ENCODE data around the gene FADS2.

Gene FADS2

DNA sequence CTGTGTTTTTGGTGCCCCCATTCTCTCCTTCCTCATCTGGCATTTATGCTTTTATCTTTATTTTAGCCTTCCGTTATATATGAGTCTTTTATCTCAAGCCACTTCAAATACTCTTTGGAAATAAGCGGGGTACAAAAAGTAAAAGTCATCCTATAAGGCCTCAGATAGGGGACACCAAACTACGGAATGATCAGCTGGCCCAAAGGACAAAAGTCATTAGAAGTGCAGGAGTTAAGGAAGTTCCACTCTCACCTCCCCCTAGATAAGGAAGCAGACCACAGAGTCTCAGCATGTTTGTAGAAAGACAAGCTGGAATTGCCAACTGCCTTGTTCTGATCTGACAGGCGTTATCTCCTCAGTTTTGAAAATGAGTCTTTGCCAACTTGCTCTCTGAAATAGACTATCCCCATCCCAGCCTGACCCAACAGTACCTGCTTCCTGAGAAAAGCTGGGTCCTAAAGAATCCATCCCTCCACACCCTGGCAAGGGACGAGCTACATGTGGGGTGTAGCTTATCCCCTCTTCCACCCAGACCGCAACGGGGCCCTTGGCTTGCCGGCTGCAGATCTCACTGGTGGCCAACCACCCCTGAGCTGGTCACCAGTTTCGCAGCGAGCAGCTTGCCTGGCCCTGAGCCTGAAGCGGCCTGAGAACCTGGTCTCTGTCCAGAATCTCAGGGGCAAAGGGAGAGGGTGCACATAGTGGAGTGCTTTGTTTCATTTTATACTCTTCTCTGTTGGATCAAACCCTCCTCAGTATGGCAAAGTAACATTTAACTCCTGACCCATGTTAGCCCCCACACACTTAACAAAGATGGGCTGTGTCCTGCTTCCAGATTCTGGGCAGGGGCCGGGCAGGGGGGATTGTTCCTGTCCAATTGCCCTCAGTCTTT lies 13.8 kb downstream of the FADS2 start:
- Mint-ChIP-seq H3K9me3 (no peaks in the 10 kb centered on the region), H3K27ac (no peak overlapping the region), H3K27me3 (no peaks in the 10 kb centered on the region), H3K4me3 (no peak overlapping the region), H3K4me1 (ENCODE audit: low read depth) (no peaks in the 10 kb centered on the region), H3K36me3 (ENCODE audit: low read depth) (peaks cover 11% of the 10 kb centered on the region)
- no peak for DNase-seq

DNA sequence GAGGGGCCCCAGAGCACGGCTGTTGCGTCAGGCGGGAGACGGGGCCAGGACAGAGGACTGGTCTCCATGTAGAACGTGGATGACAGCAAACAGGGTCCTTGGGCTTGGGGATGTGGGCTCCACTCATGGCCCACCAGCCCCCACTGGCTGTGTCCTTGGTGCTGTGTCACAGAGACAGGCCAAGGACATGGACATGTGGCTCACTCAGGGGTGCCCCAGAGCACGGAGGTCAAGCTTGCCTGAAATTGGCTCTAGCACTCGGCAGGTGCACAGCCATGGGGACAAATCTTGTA lies 14.4 kb downstream of the FADS2 start:
- peaks cover 11% of the 10 kb centered on the region for H3K36me3 Mint-ChIP-seq (ENCODE audit: low read depth)

DNA sequence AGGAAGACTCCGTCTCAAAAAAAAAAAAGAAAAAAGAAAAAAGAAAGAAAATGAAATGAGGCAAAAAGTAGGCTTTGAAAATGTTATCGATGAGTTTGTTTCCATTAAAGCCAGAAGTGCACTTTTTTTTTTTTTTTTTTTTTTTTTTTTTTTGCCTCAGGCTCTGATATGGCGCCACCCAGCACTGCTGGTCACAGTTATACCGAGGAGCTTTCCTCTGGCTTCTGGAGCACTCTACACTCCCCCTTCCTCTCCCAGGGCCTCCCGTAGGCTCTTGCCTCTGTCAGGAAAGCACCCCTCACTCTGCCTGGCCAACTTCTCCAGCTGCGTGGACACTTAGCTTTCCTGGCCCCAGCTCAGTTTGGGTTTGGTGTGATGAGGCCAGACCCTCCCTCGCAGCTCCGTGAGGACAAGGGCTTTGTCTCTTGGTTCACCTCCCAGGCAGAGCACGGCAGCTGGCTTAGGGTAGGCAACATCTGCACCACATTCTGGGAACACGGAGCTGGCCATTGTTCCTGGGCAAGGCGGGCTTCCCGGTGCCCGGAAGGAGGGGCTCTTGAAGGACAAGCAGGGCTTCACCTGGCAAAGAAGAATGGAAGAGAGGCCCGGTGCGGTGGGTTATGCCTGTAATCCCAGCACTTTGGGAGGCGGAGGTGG lies 16.9 kb downstream of the FADS2 start:
- Mint-ChIP-seq H3K4me1 (ENCODE audit: low read depth) (no peaks in the 10 kb centered on the region), H3K9me3 (no peaks in the 10 kb centered on the region), H3K4me3 (no peak overlapping the region), H3K36me3 (ENCODE audit: low read depth) (peaks cover 12% of the 10 kb centered on the region), H3K27me3 (no peaks in the 10 kb centered on the region), H3K27ac (no peak overlapping the region)
- no peak for DNase-seq

More for the DNA sequence above, 14.4 kb downstream of the FADS2 start:
- no peak for DNase-seq
- H3K9me3 Mint-ChIP-seq, result no peaks in the 10 kb centered on the region
- H3K27me3 Mint-ChIP-seq, result no peaks in the 10 kb centered on the region
- no peaks in the 10 kb centered on the region for H3K4me1 Mint-ChIP-seq (ENCODE audit: low read depth)
- H3K4me3 Mint-ChIP-seq, result no peak overlapping the region
- no peak overlapping the region for H3K27ac Mint-ChIP-seq

DNA sequence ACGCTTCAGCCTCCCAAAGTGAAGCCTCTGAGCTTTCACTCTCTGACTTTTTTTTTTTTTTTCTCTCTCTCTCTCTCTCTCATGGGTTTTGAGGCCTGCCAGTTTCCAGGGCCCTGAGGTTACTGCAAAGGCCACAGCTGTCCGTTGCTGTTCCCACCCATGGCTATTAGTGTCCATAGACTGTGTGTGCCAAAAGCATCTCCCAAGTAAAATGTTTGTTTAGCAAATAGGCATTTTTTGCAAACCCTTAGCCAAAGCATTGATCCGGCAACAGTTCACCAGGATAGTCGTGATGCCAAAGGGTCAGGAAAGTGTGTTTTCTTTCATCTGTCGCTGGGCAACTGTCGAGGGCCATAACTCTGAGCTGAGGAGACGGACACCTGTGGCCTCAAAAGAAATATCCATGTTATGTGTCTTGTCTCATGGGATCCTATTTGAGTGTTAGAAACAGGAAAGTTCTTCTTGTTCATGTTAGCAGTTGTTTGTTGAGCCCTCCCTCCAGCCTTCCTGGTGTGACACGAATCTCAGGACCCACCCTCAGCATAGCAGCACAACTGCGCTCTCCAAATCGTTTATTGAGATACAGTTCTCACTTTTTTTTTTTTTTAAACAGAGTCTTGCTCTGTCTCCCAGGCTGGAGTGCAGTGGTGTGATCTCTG lies 18.4 kb downstream of the FADS2 start:
- Mint-ChIP-seq H3K27me3 (no peaks in the 10 kb centered on the region), H3K9me3 (no peaks in the 10 kb centered on the region), H3K27ac (no peak overlapping the region), H3K36me3 (ENCODE audit: low read depth) (peaks cover 4% of the 10 kb centered on the region), H3K4me1 (ENCODE audit: low read depth) (no peaks in the 10 kb centered on the region), H3K4me3 (no peak overlapping the region)
- DNase-seq, result no peak

DNA sequence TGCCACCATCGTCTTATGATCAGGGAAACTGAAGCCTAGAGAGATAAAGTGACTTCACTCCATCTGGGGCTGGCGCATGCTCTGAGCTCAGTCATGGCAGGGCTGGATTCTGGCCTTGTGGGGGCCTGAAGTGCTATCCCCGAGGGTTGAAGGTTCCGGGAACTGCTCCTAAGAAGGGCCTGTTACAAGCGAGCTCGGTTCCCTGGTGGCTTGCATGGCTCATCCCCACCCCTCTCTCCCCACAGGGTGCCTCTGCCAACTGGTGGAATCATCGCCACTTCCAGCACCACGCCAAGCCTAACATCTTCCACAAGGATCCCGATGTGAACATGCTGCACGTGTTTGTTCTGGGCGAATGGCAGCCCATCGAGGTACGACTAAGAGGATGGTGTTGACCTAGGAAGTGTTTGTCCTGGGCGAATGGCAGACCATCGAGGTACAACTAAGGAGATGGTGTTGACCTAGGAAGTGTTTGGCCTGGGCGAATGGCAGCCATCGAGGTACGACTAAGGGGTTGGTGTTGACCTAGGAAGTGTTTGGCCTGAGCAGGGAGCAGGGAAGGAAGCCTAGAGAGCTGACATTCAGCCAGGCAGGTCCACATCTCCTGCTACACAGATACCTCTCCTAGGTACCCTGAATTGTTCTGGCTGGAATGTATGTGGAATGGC lies 19.9 kb downstream of the FADS2 start:
- no peaks in the 10 kb centered on the region for H3K27me3 Mint-ChIP-seq

DNA sequence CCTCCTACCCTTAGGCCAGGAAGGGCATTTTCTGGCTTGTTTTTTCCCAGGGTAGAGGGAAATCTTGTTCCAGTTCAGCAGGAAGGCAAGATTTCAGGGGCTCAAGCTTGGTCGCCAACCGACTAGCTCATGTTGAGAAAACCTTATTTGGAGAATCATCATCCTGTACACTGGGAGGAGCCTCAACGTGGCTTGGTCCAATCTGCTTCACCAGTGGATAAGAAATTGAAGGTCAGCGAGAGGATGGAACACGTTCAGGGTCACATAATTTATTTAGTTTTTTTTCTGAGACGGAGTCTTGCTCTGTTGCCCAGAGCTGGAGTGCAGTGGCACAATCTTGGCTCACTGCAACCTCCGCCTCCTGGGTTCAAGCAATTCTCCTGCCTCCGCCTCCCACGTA lies 20.5 kb downstream of the FADS2 start:
- no peak for DNase-seq
- H3K36me3 Mint-ChIP-seq (ENCODE audit: low read depth), result peaks cover 3% of the 10 kb centered on the region
- H3K4me3 Mint-ChIP-seq, result no peak overlapping the region
- no peak overlapping the region for H3K27ac Mint-ChIP-seq
- H3K4me1 Mint-ChIP-seq (ENCODE audit: low read depth), result no peaks in the 10 kb centered on the region
- no peaks in the 10 kb centered on the region for H3K27me3 Mint-ChIP-seq
- no peaks in the 10 kb centered on the region for H3K9me3 Mint-ChIP-seq

More for the DNA sequence above, 19.9 kb downstream of the FADS2 start:
- Mint-ChIP-seq H3K27ac (no peak overlapping the region), H3K36me3 (ENCODE audit: low read depth) (peaks cover 3% of the 10 kb centered on the region), H3K4me1 (ENCODE audit: low read depth) (no peaks in the 10 kb centered on the region), H3K4me3 (no peak overlapping the region), H3K9me3 (no peaks in the 10 kb centered on the region)
- DNase-seq, result no peak

DNA sequence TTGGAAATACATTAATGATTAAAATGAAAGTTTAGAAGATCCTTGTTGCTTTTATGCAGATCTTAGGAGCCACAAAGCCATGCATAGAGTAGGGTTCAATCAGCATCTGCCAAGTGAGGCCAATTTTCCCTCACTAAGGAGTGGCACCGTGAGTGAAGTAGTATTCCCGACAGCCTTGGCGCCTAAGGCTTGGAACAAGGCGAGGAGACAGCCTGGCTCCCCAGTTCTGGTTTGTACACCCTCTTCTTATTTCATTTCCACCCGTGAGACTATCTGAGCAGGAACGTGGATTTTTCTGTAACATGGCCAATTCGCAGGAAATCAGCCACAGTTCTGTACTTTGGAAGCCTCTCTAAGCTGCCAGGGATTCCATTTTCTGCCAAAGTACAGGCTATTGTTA lies 22.6 kb downstream of the FADS2 start:
- Mint-ChIP-seq H3K4me1 (ENCODE audit: low read depth) (no peaks in the 10 kb centered on the region), H3K9me3 (no peaks in the 10 kb centered on the region), H3K27ac (no peak overlapping the region), H3K27me3 (no peaks in the 10 kb centered on the region), H3K36me3 (ENCODE audit: low read depth) (peaks cover 3% of the 10 kb centered on the region), H3K4me3 (no peak overlapping the region)
- DNase-seq, result no peak

DNA sequence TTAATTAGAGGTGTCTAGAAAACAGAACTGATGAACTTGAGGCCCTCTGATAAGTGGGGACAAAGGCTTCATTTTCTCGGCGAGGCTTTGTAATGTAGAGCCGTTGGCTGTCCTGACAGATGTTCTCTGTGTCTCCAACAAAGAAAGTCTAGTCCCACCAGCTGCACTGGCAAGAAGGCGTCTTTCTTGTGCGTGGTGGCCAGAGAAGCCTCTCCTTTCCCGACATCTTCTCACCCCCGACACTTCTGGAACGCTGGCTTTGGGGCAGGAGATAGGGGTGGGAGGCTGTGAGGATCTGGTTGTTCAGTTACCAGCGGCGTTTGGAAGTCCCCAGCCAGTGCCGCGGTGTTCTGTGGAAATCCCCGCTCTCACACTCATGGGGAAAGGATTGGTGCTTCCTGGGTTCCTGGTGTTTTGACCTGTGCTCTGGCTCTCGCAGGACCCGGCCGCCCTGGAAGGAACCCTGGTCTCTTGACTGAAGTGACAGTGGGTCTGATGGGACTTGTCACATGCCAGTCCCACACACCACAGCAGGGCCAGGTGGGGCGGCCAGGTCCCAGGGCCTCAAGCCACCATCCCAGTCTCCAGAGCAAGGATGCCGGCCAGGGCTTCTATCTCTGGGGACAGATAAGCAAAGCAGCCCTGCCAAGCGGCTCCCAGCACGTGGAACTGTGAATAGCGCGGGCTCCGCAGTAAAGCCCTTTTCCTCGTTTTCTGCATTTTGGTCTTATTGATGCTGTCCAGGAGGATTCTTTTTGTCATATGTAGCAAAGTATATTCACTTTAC lies 23.2 kb downstream of the FADS2 start:
- DNase-seq, result no peak
- Mint-ChIP-seq H3K27me3 (no peaks in the 10 kb centered on the region), H3K36me3 (ENCODE audit: low read depth) (peaks cover 3% of the 10 kb centered on the region), H3K27ac (no peak overlapping the region), H3K4me3 (no peak overlapping the region), H3K9me3 (no peaks in the 10 kb centered on the region), H3K4me1 (ENCODE audit: low read depth) (no peaks in the 10 kb centered on the region)

DNA sequence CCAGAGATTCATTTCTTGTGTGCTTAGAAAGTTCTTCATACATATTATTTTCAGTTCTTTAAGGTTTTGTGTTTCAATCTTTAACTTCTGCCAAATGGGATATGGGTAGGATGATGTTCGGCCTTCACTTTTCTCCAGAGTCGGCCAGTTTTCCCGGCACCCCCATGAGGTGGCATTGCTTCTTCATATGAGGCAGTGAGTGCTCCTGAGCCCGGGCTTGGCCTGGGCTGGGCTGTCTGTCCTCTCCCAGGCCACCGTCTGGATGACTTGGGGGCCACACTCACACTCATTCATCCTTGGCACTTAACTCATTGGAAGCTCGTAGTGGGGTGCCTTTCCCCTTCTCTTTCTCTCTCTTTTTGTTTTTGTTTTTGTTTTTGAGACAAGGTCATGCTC lies 23.8 kb downstream of the FADS2 start:
- peaks cover 3% of the 10 kb centered on the region for H3K36me3 Mint-ChIP-seq (ENCODE audit: low read depth)
- no peak overlapping the region for H3K27ac Mint-ChIP-seq
- H3K4me1 Mint-ChIP-seq (ENCODE audit: low read depth), result no peaks in the 10 kb centered on the region
- no peak for DNase-seq
- no peak overlapping the region for H3K4me3 Mint-ChIP-seq
- H3K9me3 Mint-ChIP-seq, result no peaks in the 10 kb centered on the region
- no peaks in the 10 kb centered on the region for H3K27me3 Mint-ChIP-seq

DNA sequence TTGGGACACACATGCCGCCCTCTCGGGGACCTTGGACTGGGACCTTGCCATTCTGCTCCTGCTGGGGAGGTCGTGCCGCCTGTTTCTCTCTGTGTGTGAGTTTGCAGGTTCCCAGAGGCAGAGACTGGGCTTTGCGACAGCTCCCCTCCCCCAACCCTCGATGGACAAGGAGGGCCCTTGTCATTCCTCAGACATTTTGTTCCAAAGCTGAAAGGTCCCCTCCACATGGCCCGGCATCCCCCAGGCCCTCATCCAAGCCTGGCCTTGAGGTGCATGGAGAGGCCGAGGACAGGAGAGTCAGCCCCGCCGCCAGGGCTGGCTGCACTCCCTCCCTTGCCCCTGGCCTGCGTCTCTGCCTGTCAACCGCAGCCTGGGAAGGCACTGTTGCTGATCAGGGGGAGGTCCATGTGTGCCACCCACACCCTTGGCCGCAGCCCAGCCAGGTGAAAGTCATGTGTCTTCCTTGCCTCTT lies 25.6 kb downstream of the FADS2 start:
- Mint-ChIP-seq H3K36me3 (ENCODE audit: low read depth) (no peaks in the 10 kb centered on the region), H3K4me1 (ENCODE audit: low read depth) (no peaks in the 10 kb centered on the region), H3K27me3 (no peaks in the 10 kb centered on the region), H3K9me3 (no peaks in the 10 kb centered on the region), H3K27ac (no peak overlapping the region), H3K4me3 (no peak overlapping the region)
- DNase-seq, result no peak

DNA sequence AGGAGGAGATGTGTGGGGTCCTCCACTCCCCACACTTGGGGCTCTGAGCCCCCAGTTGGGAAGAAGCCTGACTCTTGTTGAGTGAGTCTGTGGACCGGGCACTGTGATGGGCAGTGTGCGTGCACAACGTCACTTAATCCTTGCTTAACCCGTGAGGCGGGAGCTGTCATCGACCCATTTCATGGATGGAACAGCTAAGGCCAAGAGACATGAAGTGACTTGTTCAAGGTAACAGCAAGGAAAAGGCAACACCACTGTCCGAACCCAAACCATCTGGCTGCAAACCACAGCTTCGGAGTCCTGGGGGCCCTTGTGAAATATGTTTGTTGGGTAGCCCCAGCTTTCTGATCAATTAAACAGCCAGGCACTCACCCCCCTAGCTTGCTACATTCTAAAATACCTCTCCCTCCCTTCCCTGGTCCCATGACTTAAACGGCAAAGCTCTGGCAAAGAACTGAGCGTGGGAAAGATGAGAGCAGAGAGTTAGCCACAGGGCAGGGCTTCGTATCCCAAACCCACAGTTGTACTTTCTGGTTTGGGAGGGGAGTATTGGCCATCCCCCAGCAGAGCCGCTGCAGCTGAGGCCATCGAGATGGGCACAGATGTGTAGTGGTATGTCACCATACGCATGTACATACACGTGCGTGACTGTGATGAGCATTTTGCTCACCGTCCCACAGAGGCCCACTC lies 26.3 kb downstream of the FADS2 start:
- Mint-ChIP-seq H3K36me3 (ENCODE audit: low read depth) (no peaks in the 10 kb centered on the region), H3K4me1 (ENCODE audit: low read depth) (no peaks in the 10 kb centered on the region), H3K27me3 (no peaks in the 10 kb centered on the region), H3K4me3 (no peak overlapping the region), H3K9me3 (no peaks in the 10 kb centered on the region), H3K27ac (no peak overlapping the region)
- DNase-seq, result no peak

DNA sequence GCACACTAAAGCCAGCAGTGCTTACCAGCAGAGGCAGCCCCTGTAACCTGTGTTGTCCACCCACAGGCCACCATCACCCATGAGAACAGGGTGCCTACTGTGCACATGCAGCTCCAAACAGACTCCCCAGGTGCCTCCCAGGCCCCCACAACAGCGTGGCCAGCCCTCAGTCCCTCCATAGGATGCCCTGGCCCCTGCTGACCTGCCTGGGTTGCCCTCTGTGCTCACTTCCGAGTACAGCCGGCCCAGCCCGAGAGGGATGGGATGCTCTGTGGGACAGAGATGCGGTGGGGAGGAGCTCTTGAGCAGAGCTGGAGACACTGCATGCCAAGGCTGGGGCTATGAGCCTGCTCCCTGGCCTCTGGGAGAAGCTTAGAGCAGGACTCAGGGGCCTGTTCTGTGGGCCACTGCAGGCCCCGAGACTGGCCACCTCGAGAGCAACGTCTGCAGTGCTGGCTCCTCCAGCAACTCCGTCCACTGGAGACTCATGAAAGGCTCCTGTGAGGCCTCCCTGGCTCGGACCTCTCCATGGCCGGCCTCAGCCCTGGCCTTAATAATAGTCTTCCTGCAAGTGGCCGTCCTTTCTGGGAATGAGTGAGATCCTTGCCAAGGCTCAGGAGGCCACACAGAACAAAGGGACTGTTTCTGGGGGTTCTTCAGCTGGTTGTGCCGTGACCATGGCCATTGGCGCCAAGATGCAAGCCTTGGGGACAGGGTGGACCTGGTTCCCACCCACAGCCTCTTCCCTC lies 27.0 kb downstream of the FADS2 start:
- H3K27me3 Mint-ChIP-seq, result no peaks in the 10 kb centered on the region
- H3K4me1 Mint-ChIP-seq (ENCODE audit: low read depth), result no peaks in the 10 kb centered on the region
- H3K36me3 Mint-ChIP-seq (ENCODE audit: low read depth), result no peaks in the 10 kb centered on the region
- H3K4me3 Mint-ChIP-seq, result no peak overlapping the region
- no peak overlapping the region for H3K27ac Mint-ChIP-seq
- DNase-seq, result no peak
- no peaks in the 10 kb centered on the region for H3K9me3 Mint-ChIP-seq
